Neural crest cell (in vitro differentiated cells): ENCODE results near the gene SLF2. TPM values are rescaled to one million over a fixed set of nuclear protein-coding genes. Genes with fewer than 3 reads are reported as not detected.

Experiments
- DNase-seq: peaks from one replicate; pipeline ENCODE4 v3.0.0; 2021; ENCODE audit warnings: low read depth, mixed read lengths, low spot score
- H3K27ac Mint-ChIP-seq: one replicate; pipeline ENCODE4 v1.8.0; 2021; ENCODE audit warnings: mild to moderate bottlenecking, mixed read lengths; ENCODE audit not compliant: unreplicated experiment
- H3K27me3 Mint-ChIP-seq: 2 replicates; pipeline ENCODE4 v1.8.0; 2021; ENCODE audit warnings: low read depth, mild to moderate bottlenecking, mixed read lengths
- H3K36me3 Mint-ChIP-seq: 2 replicates; pipeline ENCODE4 v1.8.0; 2021; ENCODE audit warnings: low read depth, mild to moderate bottlenecking, mixed read lengths
- H3K4me1 Mint-ChIP-seq: 2 replicates; pipeline ENCODE4 v1.8.0; 2021; ENCODE audit warnings: mixed read lengths
- H3K4me3 Mint-ChIP-seq: one replicate; pipeline ENCODE4 v1.8.0; 2021; ENCODE audit warnings: mild to moderate bottlenecking, mixed read lengths
- H3K9me3 Mint-ChIP-seq: 2 replicates; pipeline ENCODE4 v1.8.0; 2021; ENCODE audit warnings: mixed read lengths
- CTCF ChIP-seq: fragments of 200-600 bp; sonication (generic); conservative IDR thresholded peaks from 2 replicates; pipeline ENCODE4 v1.5.0; 2021; ENCODE audit warnings: antibody characterized with exemption, mild to moderate bottlenecking
- total RNA-seq: library from RNA; stranded (reverse); gene quantifications from 2 replicates; pipeline ENCODE4 v1.2.1, GENCODE V29; 2021

The SLF2 gene
- total RNA-seq, 1 donor from 2014 or later, result 39.6 TPM

- Mint-ChIP-seq H3K4me1 (peaks cover 31% of the 10 kb centered on the region), H3K9me3 (no peaks in the 10 kb centered on the region), H3K4me3 (no peak overlapping the region), H3K27ac (no peak overlapping the region), H3K36me3 (no peaks in the 10 kb centered on the region), H3K27me3 (peaks cover 30% of the 10 kb centered on the region)
- no peak for DNase-seq
- no peak for TF ChIP-seq CTCF
Measured at GRCh38 chr10:100886963-100887362, 25.8 kb upstream of the SLF2 start.

- H3K36me3 Mint-ChIP-seq, result no peaks in the 10 kb centered on the region
- H3K4me3 Mint-ChIP-seq, result no peak overlapping the region
- DNase-seq, result no peak
- H3K4me1 Mint-ChIP-seq, result peaks cover 22% of the 10 kb centered on the region
- H3K27me3 Mint-ChIP-seq, result peaks cover 37% of the 10 kb centered on the region
- no peak overlapping the region for H3K27ac Mint-ChIP-seq
- no peak for TF ChIP-seq CTCF
- H3K9me3 Mint-ChIP-seq, result no peaks in the 10 kb centered on the region
Measured at GRCh38 chr10:100887761-100888296, 24.9 kb upstream of the SLF2 start.

GRCh38 chr10:100888957-100889356 is 23.8 kb upstream of the SLF2 start:
- H3K4me3 Mint-ChIP-seq, result no peak overlapping the region
- peaks cover 46% of the 10 kb centered on the region for H3K27me3 Mint-ChIP-seq
- no peaks in the 10 kb centered on the region for H3K9me3 Mint-ChIP-seq
- no peaks in the 10 kb centered on the region for H3K36me3 Mint-ChIP-seq
- no peak overlapping the region for H3K27ac Mint-ChIP-seq
- no peak for DNase-seq
- H3K4me1 Mint-ChIP-seq, result peaks cover 21% of the 10 kb centered on the region
- TF ChIP-seq CTCF, result peak; percentile 43

GRCh38 chr10:100889546-100889945 is 23.2 kb upstream of the SLF2 start:
- peak overlapping the region; percentile 64 for H3K27ac Mint-ChIP-seq
- no peak for DNase-seq
- peaks cover 51% of the 10 kb centered on the region for H3K27me3 Mint-ChIP-seq
- TF ChIP-seq CTCF, result no peak
- peaks cover 21% of the 10 kb centered on the region for H3K4me1 Mint-ChIP-seq
- no peaks in the 10 kb centered on the region for H3K9me3 Mint-ChIP-seq
- no peaks in the 10 kb centered on the region for H3K36me3 Mint-ChIP-seq
- H3K4me3 Mint-ChIP-seq, result no peak overlapping the region

- no peak for TF ChIP-seq CTCF
- peaks cover 21% of the 10 kb centered on the region for H3K4me1 Mint-ChIP-seq
- no peak for DNase-seq
- H3K36me3 Mint-ChIP-seq, result no peaks in the 10 kb centered on the region
- no peak overlapping the region for H3K27ac Mint-ChIP-seq
- H3K9me3 Mint-ChIP-seq, result no peaks in the 10 kb centered on the region
- H3K27me3 Mint-ChIP-seq, result peaks cover 54% of the 10 kb centered on the region
- no peak overlapping the region for H3K4me3 Mint-ChIP-seq
Measured at GRCh38 chr10:100890141-100890672, 22.6 kb upstream of the SLF2 start.
